HG02588 (cell line): ENCODE measurements around the gene LRRC10.
"Not testable (repeated sequence)": the region's sequence is repeated elsewhere in the genome, so short reads cannot be mapped to it uniquely, and the experiment has no call there.

Experiments used
- ATAC-seq: cut with Tn5 transposase; IDR thresholded peaks from one replicate; pipeline ENCODE4 v1.9.1; 2021; ENCODE audit warnings: mild to moderate bottlenecking, moderate library complexity; ENCODE audit not compliant: unreplicated experiment

LRRC10 gene

DNA sequence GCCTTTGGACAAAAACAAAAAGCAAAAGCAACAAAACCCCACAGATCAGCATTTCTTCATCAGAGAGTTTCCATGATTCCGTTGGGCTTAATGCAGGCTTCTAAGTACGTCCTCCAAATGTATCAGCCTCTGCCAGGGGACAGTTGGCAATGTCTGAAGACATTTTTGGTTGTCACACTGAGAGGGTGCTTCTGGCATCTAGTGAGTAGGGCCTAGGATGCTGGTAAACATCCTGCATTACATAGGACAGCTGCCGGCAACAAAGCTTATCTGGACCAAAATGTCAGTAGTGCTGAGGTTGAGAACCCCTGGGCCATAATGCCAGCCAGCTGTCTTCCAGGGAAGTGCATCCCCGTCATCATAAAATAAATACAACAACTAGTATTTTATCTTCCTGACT is 9.4 kb upstream of the LRRC10 start:
- no peak for ATAC-seq

- ATAC-seq: no peak
Observed at GRCh38 chr12:69619050-69619449, 8.3 kb upstream of the LRRC10 start.

GRCh38 chr12:69616025-69616424 is 5.3 kb upstream of the LRRC10 start:
- ATAC-seq: no peak

DNA sequence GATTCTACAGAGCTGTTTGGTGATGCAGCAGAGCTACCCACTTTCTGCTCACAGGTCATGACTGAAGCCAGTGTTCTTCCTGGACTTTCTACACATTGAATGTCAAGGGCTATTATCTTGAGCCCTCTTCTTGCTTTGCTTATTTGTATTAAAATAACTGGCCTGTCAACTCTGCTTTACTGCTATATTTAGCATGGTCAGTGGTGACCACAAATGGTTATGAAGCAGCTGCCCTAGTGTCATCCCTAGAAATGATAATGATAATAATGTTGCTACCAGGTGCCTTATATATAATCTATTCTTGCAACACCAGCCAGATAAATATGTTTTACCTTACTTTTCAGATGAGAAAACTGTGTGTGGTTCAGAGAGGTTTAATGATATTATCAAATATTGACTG is 2.6 kb upstream of the LRRC10 start:
- no peak for ATAC-seq

- ATAC-seq: no peak
Observed at GRCh38 chr12:69610126-69610525, 581 bp downstream of the LRRC10 start.

GRCh38 chr12:69608114-69608513 is 2.6 kb downstream of the LRRC10 start:
- no peak for ATAC-seq

GRCh38 chr12:69604275-69604674 is 6.4 kb downstream of the LRRC10 start:
- ATAC-seq: not testable (repeated sequence)

DNA sequence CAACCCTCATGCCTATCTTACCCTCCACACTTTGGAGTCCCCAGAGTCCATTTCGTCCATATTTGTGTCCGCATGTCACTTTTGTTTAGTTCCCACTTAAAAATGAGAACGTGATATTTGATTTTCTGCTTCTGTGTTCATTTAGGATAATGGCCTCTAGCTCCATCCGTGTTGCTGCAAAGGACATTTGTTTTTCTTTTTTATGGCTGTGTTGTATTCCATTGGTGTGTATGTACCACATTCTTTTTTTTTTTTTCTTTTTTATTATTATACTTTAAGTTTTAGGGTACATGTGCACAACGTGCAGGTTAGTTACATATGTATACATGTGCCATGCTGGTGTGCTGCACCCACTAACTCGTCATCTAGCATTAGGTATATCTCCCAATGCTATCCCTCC is 7.2 kb downstream of the LRRC10 start:
- not testable (repeated sequence) for ATAC-seq

- no peak for ATAC-seq
Observed at GRCh38 chr12:69602954-69603353, 7.8 kb downstream of the LRRC10 start.

- ATAC-seq: no peak
Observed at GRCh38 chr12:69601962-69602685, 8.6 kb downstream of the LRRC10 start.

DNA sequence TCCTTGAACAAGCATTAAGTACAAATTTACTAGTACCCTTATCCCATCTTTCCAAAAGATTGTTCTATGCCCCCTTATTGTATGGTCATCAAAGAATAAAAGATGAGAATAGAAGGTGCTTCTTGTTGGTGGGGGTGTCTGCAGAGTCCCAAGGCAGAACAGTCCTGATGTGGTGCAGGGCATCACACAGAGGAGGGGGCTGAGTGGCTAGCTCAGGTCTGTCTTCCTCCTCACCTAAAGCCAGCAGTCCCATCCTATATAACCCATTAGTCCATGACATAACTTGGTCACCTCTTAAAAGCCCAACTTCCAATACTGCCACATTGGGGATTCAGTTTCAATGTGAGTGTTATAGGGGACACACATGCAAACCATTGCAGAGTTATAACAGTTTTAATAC is 9.9 kb downstream of the LRRC10 start:
- ATAC-seq: no peak

DNA sequence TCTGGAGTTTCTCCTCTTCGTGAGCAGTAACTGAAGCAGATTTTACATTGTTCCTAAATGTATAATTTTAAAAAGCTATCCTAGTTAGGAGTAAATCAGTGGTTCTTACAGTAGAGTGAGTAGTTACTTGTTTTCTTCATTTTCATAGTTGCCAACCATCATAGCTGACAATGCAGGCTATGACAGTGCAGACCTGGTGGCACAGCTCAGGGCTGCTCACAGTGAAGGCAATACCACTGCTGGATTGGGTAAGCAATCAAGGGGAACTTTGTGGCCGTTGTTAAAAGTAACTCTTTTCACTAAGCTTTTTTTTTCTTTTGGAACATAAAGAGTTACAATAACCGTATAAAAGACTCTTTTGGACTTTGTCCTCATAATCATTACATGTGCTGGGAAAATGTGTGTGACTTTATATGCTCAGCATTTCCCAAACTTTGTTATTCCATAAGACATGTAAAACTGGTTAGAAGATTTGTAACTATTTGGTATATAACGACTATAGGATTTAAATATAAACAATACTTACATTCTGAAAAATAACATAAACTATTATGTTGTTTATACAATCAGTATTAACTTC is 12.4 kb downstream of the LRRC10 start:
- no peak for ATAC-seq

- no peak for ATAC-seq
Observed at GRCh38 chr12:69595689-69596088, 15.0 kb downstream of the LRRC10 start.

GRCh38 chr12:69589082-69589481 is 21.6 kb downstream of the LRRC10 start:
- ATAC-seq: no peak

DNA sequence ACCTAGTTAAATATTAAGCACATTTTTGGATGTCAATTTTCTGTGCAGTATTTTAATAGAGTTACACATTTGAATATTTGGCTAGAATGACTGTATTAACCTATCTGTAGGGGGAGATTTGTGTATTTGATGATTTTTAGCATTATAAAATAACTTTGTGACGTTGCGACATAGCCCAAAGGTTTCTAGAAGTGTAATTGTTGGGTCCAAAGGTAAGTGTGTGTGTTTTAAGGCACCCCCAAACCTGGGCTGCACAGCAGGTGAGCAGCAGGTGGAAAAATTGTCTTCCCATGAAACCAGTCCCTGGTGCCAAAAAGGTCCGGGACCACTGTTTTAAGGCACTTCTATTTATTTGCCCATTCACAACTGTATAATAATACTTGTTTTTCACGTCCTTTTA is 22.2 kb downstream of the LRRC10 start:
- ATAC-seq: no peak

DNA sequence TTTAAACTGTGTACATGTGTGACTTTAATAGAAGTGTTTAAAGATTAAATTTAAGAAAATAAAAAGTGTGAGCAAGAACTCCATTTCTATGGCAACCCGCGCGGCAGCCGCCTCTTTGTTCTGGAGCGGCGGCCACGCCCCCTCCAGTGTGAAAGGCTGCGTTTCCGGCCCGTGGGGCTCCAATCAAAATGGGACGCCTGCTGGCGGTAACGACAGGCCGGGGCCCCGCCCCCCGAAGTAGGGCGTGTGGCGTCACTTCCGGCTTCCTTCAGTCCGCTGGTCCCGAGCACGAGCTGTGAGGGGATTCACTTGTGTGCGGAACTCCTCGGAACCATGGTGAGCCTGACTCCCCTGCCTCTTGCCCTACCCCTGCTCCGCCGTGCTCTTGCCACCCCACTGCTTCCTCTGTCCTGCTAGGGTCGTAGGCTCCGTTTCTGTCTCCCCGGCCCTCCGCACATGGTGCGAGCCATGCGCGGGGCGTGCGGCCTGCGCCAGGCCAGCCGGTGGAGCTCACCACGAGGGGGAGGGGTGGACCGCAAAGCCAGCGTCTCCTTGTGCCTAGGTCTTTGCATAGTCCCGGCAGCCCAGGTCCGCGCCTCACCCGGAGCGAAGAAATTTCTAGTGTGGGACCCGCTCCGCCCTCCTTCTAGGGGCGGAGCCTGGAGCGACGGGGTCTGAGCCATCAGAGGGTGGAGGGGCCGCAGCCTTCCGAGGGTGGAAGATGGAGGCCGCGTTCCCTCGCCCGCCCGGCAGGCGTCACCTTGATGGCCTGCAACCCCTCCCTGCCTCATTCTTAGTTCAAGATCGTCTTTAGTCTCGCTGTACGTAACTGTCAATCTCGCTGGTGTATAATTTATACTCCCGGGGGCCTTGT is 25.3 kb downstream of the LRRC10 start, which contains the start of gene CCT2:
Gene CCT2, plus strand, starts transcription at position 271 of the 874 bp plus-strand sequence. Its CDS starts 63 bp downstream, at position 334.
- ATAC-seq: peak; percentile 98

- no peak for ATAC-seq
Observed at GRCh38 chr12:69583203-69583602, 27.5 kb downstream of the LRRC10 start.

GRCh38 chr12:69580074-69580473 is 30.6 kb downstream of the LRRC10 start:
- no peak for ATAC-seq

DNA sequence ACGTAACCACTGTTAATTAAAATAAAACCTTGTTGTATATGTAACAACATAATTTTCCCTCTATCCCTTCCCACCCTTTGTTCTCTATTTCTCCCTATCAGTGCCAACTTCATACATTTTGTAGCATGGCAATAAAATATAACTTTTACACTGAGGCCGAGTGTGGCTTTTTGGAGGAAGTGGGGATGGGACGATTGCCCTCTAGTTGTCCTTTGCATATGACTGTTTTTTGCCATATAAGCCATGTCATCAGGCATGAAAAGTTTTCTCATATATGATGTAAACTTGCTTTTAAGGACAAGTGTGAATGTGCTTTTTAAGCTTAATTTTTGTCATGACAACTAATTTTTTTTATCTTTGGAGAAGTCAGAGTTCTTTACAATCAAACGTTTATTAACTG is 31.7 kb downstream of the LRRC10 start:
- ATAC-seq: no peak

DNA sequence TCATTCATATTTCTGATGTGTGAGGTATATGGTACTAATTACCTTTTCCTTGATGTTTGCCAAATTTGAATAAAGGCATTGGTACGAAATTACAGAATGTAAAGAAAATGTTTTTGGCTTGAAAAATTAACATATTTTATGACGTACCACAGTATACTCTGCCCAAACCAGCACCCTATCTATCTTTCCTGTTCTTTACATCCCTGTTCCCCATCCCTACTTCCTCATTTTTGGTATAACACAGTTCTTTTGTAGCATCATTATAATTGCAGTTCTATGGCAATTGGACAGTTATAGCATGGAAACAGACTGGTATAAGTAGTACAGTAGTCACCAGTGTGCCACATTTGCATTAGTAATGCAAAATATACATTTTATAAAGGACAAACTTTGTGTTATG is 32.4 kb downstream of the LRRC10 start:
- ATAC-seq: no peak

- ATAC-seq: no peak
Observed at GRCh38 chr12:69575346-69575745, 35.4 kb downstream of the LRRC10 start.
